ENCODE measurements around the gene AGT. TPM values are rescaled to one million over a fixed set of nuclear protein-coding genes. Genes with fewer than 3 reads are reported as not detected.

AGT gene
- total and polyA plus RNA-seq, 2 experiments from 2014 or later = 0.11 TPM; not detected in 1

- no peak for TF ChIP-seq REST (IDR thresholded peaks at IDR 0.05; ENCODE audit: unreplicated experiment)
- TF ChIP-seq NANOG (IDR thresholded peaks at IDR 0.05; ENCODE audit: borderline replicate concordance) = no peak
- TF ChIP-seq ZNF114 (CRISPR knock-in tag; IDR thresholded peaks at IDR 0.05) = no peak
- no peak for TF ChIP-seq STAT1 (IDR thresholded peaks at IDR 0.05; ENCODE audit: unreplicated experiment)
- no peak for TF ChIP-seq ZNF462 (CRISPR knock-in tag; IDR thresholded peaks at IDR 0.05)
- TF ChIP-seq EZH2 (IDR thresholded peaks at IDR 0.05; ENCODE audit: low read depth, unreplicated experiment) = no peak
- TF ChIP-seq CREB1 (CRISPR knock-in tag; IDR thresholded peaks at IDR 0.05; ENCODE audit: low read depth) = no peak
Observed at GRCh38 chr1:230679825-230680224, 34.1 kb downstream of the AGT start (continued).
